GM18517 (cell line): Measurements from ENCODE around the gene RCAN3.
"Not testable (repeated sequence)": the region's sequence is repeated elsewhere in the genome, so short reads cannot be mapped to it uniquely, and the experiment has no call there.

ENCODE experiments used
- ATAC-seq: cut with Tn5 transposase; IDR thresholded peaks from one replicate; pipeline ENCODE4 v1.9.1; 2021; ENCODE audit warnings: mild to moderate bottlenecking, moderate library complexity; ENCODE audit not compliant: unreplicated experiment

Gene RCAN3

DNA sequence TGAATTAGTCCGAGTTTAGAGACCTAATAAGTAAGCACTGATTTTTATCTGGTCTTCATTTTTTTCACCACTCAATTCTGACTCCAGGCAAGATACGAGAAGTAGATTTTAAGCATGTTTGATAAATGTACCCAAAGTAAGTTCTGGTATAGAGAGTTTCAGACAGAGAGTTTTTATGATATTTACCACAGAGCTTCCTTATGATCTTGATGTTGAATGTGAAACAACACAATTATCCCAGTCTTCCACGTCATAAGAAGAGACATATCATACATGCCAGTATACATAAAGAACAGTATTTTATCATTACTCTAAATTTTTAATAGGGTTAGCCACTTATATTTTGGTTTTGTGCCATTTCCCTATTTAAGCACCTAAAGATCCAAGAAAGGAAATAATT lies 45.4 kb downstream of the RCAN3 start:
- no peak for ATAC-seq

DNA sequence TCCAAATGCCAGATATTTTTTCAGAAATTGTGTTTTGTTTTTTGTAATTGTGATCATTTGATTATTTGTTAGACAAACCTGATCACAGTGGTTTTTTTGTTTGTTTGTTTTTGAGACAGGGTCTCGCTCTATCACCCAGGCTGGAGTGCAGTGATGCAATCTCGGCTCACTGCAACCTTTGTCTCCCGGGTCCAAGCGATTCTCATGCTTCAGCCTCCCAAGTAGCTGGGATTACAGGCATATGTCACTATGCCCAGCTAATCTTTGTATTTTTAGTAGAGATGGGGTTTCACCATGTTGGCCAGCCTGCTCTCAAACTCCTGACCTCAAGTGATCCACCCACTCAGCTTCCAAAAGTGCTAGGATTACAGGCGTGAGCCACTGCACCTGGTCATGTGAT lies 46.6 kb downstream of the RCAN3 start:
- ATAC-seq, result not testable (repeated sequence)

DNA sequence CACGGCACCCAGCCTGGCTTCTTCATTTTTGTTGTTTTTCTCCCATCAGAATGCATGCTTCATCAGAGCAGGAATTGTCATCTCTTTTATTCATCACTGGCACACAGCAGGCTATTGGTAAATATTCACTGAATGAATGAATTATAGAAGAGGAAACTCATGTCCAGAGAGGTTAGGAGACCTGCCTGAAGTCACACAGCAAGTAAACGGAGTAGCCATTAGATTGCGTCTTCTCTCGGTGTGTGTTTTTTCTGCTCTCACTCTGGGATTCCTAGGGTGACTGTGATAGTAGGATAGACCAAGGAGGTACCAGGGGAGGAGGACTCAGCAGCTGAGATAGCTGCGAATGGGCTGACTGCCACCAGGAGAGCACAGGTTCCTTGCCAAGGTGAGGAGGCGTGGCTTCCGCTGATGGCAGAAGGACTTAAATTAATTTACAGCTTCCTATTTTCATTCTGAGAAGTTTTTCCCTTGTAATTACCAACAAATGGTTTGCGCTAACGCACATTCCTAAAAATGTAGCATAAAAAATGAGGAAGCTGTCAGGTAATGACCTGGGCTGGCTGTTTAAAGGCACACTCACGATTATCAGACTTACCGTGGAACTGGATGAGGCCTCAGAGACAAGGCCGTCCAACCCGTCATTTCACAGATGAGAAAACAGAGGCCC lies 48.8 kb downstream of the RCAN3 start:
- ATAC-seq, result no peak

DNA sequence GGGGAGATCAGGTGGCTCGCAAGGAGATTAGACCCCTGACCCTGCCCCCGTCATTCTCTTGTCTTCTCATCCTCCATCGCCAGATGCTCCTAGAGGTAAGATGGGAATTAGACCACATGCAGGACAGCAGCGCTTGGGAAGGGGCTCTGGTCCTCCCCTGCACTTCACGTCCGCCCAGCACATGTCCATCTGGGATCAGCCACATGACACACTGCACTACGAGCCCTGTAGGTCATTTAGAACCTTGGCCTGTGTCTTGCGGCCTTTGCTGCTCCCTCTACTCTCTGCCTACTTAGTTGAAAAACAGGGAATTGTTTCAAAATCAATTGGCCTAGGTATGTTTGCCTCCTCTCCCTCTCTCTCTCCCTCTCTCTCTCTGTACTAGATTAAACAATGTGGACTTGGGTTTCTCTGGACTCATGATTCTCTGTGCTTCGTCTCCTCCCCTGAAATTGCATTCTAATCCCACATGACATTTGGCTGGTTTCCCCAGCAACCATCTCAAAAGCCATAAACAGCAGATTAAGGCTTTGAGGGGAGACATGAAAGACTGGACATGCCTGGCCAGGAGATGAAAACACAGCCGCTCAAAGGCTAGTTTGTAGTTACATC lies 49.4 kb downstream of the RCAN3 start:
- ATAC-seq, result no peak

DNA sequence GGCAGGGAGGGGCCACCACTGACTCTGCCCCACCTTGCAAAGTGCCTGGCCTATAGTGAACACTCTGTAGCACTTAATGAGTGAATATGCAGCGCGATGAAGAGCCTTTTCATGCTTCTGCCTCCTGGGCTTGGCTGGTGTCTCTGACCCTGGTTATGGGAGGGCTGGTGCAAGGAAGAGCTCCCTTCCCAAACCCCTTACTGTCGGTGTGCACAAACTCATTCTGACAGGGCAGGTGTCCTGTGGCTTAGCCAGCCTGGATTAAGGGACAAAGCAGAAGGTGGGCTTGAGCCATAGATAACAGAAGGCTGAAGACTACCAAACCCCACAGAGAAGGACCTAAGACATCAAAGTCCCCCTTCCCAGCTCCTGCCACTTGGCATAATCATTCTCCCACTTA lies 51.3 kb downstream of the RCAN3 start:
- ATAC-seq, result no peak

DNA sequence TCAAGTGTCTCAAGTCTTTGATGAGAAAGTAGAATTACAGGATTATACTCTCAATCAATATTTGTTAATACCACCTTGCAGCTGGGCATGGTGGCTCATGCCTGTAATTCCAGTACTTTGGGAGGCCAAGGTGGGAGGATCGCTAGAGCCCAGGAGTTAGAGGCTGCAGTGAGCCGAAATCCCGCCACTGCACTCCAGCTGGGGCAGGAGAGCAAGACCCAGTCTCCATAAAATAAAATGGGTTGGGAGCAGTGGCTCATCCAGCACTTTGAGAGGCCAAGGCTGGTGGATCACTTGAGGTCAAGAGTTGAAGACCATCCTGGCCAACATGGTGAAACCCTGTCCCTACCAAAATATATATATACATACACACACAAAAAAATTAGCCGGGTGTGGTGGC lies 52.1 kb downstream of the RCAN3 start:
- ATAC-seq, result no peak

DNA sequence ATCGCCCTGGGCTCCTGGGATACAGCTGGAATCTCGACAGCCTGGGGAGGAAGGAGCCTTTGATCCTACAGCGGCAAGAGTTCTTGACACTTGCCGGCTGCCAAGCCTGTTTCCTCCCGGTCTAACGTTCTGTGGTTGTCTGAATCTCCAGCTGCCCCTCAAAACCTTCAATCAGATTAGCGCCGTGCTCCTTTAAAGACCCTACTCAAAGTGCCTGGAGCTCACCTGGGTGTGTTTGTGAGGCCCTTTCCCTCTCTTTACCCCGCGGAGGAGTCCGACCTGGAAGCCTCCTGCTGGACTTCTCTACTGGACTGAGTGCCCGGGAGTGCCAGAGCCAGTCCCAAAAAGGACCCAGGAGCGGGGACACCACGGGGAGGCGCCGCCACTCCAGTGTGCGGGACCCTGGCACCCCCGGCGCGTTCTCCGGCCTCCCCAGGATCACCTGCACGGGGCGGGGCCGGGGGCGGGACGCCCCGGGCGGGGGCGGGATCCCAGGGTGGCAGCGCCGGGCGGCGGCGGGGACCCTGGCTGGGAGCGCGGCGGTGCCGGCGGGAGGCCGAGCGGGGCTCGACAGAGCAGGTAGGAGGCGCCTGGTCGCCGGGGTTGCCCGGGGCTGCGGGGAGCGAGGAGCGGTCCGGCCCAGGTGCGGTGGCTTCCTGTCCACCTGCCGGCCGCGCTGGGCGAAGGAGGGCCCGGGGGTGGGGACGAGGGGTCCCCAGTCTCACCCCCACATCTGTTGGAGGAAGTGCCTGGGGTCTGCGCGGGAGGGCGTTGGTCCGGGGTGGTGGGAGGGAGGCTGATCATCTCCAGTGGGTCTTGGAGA lies 53.2 kb downstream of the RCAN3 start, which contains the start of gene NCMAP:
Gene NCMAP (plus strand): TSS at position 497 of the 823 bp plus-strand sequence. CDS start 39,344 bp downstream, outside the sequence.
- ATAC-seq, result no peak

DNA sequence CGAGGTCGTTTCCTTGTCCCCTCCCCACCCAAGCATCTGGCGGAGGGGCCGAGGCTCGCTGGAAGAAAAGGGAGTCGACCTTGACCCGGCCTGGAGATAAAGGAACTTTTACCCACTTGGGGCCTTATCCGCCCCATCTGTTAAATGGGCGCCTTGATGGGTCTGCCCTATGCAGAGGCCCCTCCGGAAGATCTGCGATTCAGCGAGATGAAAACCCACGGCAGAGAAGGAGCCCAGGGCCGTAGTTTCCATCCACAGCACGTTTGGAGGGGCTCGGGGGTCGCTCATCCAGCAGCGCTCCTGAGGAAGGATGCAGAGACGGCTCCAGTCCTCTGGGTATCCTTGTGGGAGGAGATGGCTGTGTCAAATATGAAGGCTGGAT lies 53.8 kb downstream of the RCAN3 start:
- no peak for ATAC-seq

DNA sequence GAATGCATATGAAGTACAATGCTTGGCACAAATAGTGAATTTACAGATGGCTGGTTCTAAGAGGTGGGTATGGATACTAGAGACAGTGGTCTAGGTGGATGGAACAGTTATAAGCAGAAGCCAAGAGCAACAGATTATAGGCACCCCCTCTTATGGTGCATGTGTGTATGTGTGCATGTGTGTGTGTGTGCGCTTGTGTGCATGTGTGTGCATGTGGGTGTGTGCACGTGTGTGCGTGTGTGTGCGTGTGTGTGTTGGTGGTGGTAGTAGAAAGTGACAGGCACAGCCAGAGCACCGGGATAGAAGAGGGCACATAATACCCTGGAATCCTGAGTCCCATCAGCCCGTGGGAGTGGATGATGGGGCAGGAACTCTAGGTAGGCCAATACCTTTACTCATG lies 54.6 kb downstream of the RCAN3 start:
- ATAC-seq, result no peak

DNA sequence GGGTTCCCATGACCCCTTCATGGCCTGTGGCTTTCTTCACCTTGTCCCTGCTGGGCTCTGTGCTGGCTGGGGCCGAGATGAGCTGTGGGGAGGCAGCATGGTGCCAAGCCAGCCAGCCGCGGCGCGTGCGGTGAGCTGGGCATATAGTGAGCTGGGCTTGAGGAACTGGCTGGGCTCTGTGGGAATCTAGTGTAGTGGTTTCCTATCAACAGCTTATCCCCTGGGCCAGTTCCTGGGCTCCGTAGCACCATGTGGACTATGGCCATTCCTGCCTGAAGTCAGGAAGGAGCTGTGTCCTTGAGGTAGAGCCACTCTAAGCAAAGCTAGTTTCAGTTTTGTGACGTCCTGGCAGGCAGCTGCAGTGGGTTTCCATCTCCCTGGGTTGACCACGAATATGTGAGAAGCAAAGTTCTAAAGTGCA lies 55.1 kb downstream of the RCAN3 start:
- no peak for ATAC-seq

DNA sequence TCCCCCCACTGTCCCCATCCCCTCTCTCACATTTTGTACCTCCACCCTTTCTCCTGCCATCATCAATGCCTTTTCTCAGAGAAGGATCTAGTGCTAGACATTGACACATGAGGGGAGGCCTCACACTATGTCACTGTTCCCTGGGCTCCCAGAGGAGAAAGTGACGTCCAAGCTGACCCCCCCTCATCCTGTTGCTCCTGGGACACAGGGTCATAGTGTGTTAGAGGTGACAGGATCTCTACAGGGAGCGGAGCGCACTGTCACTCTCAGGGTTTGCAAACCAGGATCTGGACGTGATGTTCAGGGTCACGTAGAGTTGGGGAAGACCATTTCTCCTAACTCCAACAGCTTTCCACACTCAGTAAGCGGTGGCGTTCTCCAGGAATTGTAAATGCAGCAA lies 55.8 kb downstream of the RCAN3 start:
- ATAC-seq, result no peak

DNA sequence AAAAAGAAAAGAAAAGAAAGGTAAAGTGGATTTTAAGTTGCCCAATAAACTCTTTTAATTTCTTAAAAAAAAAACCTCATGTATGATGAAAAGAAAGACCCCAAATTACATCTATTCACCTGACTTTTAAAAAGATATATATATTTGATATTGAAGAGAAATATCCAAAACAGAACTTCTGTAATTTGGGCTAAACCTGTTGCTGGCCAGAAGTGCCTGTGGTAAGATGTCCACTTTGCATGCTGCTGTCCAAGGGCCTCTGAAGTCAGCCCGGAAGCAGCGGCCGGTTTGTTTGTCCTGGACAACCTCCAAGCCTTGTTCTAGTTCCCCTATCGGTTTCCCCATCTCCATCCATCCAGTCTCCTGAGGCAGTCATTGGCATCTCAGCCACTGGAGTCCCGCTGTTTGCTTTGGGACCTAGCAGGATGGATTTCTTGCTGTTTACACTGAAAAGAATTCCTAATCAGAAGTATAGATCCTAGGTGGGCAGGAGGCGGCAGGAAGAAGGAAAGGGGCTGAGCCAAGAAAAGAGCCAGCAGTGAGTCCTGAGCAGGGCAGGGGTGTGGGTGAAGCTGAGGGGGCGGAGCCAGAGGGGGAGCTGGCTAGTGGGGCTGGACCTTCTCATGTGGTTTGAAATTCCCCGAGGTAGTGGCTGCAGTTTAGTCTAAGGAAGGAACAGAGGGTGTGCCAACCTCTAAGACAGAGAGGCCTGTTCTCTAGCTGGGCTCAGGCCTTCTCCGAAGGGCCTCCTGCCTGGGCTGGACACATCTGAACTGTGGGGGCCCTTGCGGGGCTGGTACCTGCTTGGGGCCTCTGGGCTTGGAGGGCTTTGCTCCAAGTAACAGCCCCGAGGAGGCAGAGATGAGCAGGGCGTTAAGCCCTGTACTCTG lies 56.5 kb downstream of the RCAN3 start:
- ATAC-seq, result no peak

DNA sequence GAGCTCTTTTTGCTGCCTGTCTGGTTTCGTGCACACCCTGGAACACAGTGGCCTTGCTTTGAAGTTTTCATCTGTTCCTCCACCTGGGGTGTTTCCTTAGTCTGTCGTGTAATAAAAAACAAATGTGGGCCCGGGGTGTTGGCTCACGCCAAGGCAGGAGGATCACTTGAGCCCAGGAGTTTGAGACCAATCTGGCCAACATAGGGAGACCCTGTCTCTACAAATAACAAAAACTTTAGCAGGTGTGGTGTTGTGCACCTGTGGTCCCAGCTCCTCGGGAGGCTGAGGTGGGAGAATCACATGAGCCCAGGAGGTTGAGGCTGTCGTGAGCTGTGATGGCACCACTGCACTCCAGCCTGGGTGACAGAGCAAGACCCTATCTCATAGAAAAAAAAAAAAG lies 57.7 kb downstream of the RCAN3 start:
- no peak for ATAC-seq

DNA sequence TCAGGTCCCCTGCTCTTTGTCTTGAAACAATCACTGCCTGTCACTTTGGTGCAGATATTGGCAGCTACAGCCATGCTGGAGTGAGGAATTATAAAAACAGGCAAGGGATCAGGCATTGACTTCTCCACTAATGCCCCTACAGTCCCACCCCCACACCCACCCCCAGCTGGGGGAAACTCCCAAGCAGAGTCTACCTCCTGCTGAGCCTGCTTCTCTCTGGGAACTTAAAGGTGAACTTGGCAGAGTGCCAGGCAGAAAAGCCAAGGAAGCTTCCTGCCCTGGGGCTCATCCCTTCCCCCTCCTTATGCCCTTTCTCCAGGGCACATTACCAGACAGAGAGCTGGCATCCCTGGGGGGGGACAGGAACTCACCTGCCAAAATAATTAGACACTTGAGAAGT lies 60.0 kb downstream of the RCAN3 start:
- no peak for ATAC-seq

DNA sequence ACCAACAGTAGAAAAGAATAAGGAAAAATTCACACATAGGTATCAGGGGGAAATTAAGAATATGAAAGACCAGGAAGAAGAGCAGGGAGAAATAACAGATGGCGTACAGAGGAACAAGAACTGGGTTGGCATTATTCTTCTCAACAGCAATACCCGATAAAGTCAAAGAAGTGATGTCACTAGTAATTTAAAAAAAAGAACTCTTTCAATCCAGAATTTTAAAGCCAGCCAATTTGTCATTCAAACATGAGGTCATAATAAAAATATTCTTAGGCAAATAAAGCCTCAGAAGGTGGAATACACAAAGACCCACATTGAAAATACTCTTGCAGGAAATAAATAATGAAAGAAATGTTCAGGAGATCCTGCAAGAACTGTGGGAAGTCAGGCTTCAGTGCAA lies 62.1 kb downstream of the RCAN3 start:
- no peak for ATAC-seq

DNA sequence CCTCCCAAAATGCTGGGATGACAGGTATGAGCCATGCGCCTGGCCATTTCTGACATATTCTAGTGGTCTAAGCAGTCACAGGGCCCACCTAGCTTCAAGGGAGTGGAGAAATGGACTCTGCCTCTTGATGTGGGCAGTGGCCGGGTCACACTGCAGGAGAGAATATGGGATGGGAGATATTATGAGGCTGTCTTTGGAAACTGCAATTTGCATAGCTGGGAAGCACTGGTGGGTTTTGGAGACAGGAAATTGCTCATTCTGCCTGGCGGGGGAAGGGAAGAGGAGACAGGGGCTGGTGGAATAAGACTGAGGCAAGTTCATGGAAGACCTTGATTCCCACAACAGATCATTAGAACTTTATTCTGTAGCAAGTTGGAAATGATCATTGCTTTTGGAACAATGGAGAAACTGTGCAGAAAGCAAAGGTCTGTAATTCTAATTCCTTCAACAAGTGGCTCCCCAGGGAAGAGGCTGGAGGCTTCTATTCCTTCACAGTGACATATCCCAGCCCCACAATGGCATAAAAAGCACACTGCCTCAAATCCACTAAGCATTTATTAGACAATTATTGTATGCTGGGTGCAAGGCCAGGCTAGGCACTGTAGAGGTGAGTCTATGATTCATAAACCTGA lies 63.7 kb downstream of the RCAN3 start:
- no peak for ATAC-seq

DNA sequence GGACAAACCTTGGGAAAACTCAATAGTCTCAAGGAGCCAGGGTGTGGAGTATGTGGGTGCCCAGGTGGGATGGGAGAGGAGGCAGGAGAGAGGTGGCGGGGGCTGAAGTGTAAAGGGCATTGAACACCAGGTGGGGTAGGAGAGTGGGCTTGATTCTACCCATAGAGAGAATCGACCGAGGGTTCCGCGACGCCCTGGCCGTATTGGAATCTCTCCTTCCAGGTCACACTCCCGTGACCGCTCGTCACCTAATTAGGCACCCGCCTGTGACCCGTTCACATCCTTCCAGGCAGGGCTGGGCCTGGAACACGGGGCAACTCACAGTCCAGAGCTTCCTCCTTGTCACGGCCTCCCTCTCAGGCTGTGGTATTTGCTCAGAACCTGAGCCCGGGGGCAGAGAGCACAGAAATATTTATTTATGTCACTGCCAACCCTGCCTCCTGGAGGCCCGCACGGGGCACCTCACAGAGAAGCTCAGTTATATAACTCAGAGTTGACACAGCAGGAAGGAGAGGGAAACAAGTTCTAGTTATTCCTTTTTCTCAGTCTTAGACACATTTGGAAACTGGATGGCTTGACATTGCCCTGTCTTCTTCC lies 65.3 kb downstream of the RCAN3 start:
- ATAC-seq, result no peak

DNA sequence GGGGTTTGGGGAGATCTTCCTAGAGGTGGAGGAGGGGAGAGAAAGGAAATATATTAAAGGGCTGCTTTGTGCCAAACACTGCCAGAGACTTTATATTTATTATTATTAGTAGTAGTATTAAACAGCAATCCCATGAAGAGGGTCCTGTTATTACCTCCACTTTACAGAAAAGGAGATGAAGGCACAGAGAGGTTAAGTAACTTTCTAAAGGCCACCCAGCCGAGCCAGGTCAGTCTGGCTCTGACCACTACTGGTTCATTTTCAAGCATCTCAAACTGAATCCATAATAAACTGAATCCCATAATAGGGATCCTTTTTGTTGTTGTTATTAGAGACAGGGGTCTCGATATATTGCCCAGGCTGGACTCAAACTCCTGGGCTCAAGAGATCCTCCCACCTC lies 65.8 kb downstream of the RCAN3 start:
- ATAC-seq, result no peak

DNA sequence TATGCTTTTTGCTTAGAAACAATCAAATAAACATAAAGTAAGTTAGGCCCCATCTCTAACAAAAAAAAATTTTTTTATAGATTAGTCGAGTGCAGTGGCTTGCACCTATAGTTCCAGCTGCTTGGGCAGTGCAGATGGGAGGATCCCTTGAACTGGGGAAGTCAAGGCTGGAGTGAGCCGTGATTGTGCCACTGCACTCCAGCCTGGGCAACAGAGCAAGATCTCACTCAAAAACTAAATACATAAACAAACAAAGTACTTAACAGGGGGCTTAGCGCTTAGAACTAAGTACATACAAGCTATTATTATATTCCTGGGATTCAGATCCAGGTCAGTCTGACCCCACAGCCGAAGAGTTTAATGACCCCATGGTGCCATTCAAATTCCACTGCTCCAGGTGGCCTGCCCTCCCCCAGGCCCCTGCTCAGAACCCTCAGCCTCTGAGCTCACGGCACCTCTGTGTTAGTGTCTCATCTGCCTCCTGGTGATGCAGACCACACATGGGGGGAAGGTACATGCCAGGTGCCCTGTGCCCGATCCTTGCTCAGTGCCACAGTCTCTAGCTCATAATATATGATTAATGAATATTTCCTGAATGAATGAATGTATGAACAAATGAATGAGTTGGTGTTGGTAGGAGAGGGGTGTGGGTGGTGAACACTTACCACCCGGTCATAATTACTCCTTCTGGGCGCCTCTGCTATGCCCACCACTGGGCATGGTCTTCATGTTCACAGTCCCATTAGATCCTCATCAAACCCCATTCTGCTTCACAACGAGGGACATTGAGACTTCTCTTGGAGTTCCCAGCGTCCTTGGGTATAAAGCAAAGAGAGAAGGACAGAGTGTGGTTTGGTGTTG lies 67.9 kb downstream of the RCAN3 start:
- ATAC-seq, result no peak
